Measurements from ENCODE around the gene SPOCK1.

The SPOCK1 gene

DNA sequence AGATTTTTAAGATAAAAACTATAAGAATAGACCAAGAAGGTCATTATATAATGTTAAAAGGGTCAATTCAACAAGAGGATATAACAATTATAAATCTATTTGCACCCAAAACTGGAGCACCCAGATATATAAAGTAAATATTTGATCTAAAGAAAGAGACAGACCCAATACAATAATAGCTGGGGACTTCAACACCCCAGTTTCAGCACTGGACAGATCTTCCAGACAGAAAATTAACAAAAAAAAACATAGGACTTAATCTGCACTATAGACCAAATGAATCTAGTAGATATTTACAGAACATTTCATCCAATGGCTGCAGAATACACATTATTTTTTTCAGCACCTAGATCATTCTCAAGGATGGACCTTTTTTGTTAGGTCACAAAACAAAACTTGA lies 331.9 kb downstream of the SPOCK1 start:
- DNase-seq (ENCODE audit: low read depth, low spot score), result no peak
- no peak overlapping the region for H3K4me3 ChIP-seq (ENCODE audit: low read length)

DNA sequence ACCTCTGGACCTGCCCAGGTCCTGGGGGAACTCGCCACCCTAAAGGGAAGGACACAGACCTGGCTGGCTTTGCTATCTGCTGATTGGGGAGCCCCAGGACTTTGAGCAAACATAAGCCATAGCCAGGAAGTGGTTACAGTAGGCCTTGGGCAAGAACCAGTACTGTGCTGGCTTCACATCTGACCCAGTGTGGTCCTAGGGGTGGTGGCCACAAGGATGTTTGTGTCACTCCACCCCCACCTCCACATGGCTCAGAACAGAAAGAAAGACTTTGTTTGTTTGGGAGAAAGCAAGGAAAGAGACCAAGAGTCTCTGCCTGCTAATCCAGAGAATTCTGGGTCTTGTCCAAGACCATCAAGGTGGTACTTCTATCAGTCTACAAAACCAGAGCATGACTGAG lies 334.2 kb downstream of the SPOCK1 start:
- no peak overlapping the region for H3K4me3 ChIP-seq (ENCODE audit: low read length)
- no peak for DNase-seq (ENCODE audit: low read depth, low spot score)

DNA sequence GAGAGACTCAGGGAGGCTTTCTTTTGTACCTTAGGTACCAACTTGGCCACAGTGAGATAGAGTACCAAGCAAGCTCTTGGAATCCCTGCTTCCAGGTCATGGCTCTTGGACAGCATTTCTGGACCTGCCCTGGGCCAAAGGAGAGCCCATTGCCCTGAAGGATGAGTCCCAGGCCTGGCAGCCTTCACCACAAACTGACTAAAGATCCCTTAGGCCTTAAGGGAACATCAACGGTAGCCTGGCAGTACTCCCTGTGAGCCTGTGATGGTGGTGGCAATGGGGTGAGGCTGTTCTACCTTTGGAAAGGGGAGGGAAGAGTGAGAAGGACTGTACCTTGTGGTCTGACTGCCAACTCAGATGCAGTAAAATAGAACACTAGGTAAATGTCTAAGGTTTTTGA lies 334.6 kb downstream of the SPOCK1 start:
- no peak for DNase-seq (ENCODE audit: low read depth, low spot score)
- H3K4me3 ChIP-seq (ENCODE audit: low read length), result no peak overlapping the region

DNA sequence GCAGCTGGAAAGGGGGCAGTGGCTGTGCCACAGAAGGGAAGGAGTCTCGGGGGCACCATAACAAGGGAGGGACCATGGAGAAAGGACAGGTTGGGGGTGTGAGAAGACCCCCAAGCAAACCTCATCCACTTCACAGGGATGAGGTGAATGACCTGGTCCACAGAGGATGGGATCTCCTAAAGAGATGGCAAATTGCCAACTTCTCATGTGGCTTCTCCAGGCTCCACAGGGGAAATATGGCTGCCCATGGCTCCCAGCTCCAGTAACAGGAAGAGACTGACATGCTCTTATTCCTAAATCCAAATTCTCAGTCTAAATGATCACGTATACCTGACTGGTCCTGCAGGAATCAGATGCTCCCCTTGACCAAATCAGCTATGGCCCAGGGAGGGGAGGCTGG lies 340.4 kb downstream of the SPOCK1 start:
- DNase-seq (ENCODE audit: low read depth, low spot score), result no peak
- no peak overlapping the region for H3K4me3 ChIP-seq (ENCODE audit: low read length)

DNA sequence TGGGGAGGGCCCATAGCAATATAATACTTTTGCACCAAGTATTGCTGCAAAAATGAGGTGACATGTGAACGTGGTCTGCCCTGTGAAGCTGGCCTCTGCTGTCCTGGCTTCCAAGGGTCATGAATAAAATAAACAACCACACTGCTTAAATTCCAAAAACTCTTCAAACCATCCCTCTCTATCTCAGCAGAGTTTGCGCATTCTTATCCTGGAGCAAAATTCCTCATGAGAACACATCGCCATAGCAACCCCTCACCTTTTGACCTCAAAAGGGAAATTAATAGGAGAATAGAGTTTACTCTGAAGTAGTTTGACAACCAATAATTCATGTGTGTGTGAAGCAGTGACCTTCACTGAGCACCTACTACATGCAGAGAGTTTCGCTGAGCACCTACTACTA lies 342.9 kb downstream of the SPOCK1 start:
- no peak for DNase-seq (ENCODE audit: low read depth, low spot score)
- no peak overlapping the region for H3K4me3 ChIP-seq (ENCODE audit: low read length)

DNA sequence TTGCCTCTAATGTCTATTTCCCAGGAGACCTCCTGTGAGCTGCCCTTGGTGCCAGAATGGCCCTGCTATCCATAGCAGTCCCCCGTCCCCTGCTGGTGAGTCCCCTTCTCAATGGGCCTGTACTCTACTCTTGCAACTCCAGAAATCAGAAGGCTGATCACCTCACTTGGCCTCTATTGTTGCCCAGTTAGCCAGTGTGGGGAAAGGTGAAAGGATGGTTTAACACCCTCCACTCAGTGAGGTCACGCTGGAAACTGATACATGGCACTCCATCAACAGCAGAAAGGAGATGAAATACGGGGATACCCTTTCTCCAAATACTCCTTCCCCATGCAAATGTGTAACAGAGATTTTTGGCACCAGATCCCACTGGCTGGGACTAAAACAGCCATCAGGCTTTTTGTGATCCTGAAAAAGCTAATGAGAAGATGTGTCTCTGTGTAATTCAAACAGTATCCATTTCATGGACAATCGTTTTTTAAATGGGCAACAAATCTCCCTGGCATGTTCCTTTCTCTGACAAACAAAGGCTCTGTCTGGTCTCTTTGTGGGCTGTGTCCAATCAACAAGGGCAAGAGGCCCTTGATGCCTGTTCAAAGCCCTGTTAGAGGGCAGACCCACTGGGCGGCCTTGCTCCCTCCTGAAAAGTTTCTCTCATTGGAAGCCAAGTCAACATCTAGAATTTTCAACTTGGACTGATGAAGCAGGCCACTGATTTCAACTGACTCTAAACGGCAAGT lies 343.7 kb downstream of the SPOCK1 start:
- no peak for DNase-seq (ENCODE audit: low read depth, low spot score)

DNA sequence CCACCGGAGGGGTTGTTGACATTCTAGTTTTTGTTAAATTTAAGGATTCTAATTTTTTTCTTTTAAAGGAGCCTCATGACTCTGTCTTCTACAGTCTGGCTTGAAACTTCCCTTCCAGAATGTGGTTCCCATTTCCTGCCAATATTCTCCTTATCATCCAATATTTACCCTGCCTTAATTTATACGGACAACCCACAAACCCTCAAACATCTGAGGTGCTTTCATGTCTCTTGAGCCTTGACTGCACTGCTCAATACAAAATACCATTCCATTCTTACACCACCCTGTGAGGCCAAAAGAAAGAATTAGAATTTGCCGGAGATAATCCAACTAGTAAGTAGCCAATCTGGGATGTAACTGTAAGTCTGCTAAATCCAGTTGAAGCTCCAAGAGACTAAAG lies 346.5 kb downstream of the SPOCK1 start:
- H3K4me3 ChIP-seq (ENCODE audit: low read length), result no peak overlapping the region
- DNase-seq (ENCODE audit: low read depth, low spot score), result no peak

More for the DNA sequence above, 343.7 kb downstream of the SPOCK1 start:
- no peak overlapping the region for H3K4me3 ChIP-seq (ENCODE audit: low read length)

DNA sequence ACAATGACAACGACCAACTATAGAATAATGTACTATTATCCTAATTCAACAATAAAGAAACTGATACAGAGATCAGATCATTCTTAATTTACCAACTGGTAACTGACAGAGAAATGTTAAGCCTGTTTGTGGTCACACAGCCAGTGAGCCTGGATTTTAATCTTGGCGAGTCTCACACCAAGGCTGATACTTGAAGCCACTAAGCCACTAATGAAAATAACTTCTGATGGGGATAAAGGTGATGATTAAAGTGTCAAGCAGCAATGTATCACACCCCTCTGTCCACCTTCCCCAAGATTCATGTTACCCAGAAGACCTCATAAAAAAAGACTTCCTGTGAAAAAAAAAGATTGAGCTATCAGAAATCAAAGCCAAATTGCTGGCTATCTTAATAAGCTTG lies 350.5 kb downstream of the SPOCK1 start:
- no peak for DNase-seq (ENCODE audit: low read depth, low spot score)
- H3K4me3 ChIP-seq (ENCODE audit: low read length), result no peak overlapping the region

DNA sequence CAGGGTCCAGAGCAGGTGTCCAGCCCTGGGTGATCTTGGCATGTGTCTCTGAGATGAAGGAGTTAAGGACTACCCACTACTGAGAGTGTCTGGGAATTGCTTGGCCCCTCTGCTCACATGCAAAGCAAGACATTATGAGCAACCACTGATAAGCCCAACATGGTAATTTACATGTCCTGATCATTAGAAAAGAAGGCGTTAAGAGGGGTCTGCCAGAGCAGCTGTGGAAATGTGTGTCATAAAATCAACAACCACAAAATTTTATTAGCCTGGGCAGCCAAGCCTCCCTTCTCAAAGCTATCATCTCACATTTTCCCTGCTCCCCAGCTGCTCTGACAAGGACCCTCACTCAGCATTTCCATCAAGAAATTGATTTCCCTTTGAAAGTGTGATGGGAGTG lies 351.0 kb downstream of the SPOCK1 start:
- no peak overlapping the region for H3K4me3 ChIP-seq (ENCODE audit: low read length)
- no peak for DNase-seq (ENCODE audit: low read depth, low spot score)

DNA sequence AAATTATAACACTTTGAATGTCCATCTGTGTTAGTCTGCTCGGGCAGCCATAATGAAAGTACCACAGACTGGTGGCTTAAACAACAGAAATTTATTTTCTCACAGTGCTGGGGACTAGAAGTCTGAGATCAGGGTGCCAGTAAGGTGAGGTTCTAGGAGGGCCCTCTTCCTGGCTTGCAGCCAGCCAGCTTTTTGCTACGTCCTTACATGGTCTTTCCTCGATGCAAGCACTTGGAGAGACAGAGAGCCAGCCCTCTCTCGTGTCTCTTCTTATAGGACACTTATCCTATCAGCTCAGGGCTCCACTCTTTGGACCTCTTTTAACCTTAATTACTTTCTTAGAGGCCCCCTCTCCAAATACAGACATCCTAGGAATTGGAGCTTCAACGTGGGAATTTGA lies 351.8 kb downstream of the SPOCK1 start:
- H3K4me3 ChIP-seq (ENCODE audit: low read length), result no peak overlapping the region
- no peak for DNase-seq (ENCODE audit: low read depth, low spot score)

DNA sequence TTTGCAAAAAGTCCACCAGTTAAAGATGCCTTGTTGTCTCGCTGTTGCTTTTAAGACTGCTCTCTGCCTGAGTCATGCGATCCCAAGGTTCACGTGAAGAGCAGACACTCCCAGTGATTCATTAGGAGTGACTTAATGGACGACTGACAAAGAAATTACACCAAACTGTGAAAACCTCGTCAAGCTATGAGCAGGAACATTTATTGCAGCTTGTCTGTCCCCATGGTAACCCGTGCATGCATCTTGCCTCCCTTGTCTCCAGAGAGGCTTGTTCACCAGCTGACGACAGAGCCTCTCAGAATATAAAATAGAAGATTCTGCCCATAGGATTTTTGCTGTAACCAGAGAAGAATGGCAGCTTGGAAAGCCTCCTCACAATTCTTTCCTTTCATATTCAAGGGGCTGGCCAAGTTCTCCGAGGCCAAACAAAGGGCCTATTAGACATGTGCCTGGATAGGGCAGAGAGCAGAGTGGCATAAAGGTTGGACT lies 352.7 kb downstream of the SPOCK1 start:
- DNase-seq (ENCODE audit: low read depth, low spot score), result no peak
- no peak overlapping the region for H3K4me3 ChIP-seq (ENCODE audit: low read length)

DNA sequence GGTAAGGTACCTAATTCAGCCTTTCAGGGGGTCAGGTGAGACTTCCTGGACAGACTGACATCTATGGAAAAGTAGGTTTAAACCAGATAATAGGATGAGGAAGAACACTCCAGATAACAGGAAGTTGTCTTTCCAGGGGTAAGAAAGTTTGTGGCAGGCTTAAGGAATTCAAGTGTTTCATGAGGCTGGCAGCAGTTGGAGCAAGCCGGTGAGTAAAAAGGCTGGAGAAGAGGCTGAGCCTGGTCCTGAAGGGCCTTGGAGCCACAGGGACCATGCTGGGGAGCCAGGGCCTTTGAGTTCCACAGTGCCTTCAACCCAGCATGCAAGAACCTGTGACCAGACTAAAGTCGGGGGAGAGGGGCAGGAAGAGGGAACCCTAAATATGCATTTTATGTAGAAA lies 353.4 kb downstream of the SPOCK1 start:
- DNase-seq (ENCODE audit: low read depth, low spot score), result no peak

DNA sequence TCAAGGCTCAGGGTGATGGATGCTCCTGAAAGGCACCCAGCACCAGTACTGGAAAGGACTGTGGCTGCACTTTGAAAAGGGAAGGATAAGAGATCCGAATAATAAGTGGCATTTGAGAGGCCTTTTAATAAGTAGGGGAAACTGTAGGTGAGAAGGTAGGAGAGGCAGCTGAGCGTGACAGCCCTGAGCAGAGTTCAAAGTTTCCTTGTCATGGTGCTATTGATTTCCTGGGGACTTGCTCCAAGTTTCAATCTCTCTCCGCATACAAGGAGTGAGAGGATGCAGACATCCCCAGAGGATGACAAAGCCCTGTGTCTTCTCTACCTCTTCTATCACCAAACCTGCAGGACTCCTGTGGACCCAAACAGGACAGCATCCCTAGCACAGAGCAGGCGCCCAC lies 354.5 kb downstream of the SPOCK1 start:
- H3K4me3 ChIP-seq (ENCODE audit: low read length), result no peak overlapping the region
- no peak for DNase-seq (ENCODE audit: low read depth, low spot score)

More for the DNA sequence above, 353.4 kb downstream of the SPOCK1 start:
- H3K4me3 ChIP-seq (ENCODE audit: low read length), result no peak overlapping the region

DNA sequence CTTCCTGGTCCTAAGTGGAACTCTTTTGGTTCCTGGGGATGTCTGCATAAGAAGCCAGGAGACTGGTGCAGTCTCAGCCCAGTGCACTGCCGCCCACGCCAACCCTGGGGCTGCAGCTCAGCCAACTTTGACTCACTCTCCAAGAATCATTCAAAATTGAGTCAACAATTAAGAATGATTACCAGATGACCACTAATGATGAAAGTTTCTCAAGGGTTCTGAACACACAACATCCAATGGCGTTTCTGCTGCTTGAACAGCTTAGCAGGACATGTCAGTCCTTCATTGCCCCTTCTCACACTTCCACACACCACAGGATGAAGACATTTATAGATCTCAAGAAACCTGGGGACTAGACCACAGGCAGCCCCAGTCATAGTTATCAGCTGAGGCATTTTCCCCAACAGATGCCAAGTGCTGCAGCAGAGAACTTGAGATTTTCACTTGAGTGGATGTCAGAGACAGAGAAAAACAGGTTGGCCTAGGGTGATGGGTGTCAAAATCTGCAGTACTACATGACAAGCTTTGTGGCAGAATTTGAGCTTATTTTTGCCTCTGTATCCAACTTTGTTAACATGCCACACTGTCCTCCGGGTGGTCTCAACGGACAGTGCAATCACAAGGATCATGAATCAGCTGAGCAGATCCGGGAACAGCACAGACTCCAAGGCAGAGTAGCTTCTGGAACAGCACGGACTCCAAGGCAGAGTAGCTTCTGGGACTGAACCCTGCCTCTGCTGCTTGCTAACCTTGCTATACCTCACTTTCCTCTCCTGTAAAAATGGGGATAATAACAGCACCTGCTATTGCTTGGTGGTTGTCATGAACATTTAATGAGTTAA lies 356.1 kb downstream of the SPOCK1 start:
- no peak for DNase-seq (ENCODE audit: low read depth, low spot score)
- no peak overlapping the region for H3K4me3 ChIP-seq (ENCODE audit: low read length)

DNA sequence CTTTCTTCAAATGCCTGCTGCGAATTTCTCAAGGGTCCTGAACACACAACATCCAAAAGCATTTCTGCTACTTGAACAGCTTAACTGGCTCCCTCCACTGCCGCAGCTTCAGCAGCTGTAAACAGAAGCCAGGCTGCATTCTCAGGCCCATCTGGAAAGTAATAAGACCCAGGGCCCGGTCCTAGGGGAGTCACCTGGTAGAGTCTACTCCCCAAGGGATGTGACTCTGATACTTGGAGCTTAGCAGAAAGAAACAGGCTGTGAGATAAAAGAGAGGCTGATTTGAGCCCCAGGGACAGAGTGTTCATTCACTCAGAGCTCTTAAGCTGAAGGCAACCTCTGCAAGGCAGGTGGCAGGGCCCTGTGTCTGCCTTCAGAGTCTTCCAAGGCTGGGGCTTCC lies 356.8 kb downstream of the SPOCK1 start:
- no peak overlapping the region for H3K4me3 ChIP-seq (ENCODE audit: low read length)
- no peak for DNase-seq (ENCODE audit: low read depth, low spot score)

DNA sequence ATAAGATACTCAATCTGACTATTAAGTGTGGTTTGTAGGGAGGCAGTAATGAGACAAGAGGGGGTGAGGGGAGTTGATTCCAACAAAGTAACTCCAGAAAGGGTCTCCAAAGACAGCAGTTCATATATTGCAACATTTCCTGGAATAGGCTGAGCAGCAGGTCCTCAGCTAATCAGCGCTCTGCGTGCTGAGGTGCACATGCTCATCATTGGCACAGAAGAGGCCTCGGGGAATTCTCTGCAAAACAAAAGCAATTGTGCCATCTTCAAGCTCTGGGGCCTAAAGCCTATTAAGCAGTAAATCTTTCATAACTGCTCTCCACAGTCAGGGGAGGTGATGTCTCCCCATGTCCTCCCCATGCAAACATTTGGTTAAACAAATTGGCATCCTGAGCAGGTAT lies 357.3 kb downstream of the SPOCK1 start:
- DNase-seq (ENCODE audit: low read depth, low spot score), result no peak
- no peak overlapping the region for H3K4me3 ChIP-seq (ENCODE audit: low read length)

DNA sequence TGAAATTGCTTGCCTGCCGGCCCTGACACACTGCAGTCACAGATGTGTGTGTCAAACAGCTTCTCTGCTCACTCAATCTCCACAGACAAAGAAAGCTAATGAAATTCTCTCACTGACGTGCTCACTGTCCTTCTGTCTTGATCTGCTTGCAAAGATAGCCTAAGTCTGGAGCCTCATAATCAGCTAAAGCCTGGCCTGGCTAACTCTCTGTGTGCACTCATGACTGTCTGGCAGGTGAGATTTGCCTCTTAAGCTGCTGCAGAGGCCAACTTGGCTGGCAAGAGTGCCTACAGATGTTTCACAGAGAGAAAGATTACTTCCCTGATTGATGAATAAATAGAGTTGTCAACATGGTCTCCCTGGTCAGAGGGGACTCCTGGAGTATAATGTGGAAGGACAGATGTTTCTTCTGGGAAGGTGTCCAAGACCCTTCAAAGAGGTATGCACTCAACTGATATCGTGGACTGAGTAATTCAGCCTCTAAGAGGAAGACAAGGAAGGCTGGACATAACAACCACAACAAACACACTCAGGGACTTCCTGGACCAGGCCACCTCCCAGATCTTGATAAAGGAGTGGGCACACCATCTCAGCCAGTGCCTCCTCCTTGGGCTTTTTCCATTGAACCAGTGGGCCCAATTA lies 362.0 kb downstream of the SPOCK1 start:
- no peak for DNase-seq (ENCODE audit: low read depth, low spot score)
- H3K4me3 ChIP-seq (ENCODE audit: low read length), result no peak overlapping the region

DNA sequence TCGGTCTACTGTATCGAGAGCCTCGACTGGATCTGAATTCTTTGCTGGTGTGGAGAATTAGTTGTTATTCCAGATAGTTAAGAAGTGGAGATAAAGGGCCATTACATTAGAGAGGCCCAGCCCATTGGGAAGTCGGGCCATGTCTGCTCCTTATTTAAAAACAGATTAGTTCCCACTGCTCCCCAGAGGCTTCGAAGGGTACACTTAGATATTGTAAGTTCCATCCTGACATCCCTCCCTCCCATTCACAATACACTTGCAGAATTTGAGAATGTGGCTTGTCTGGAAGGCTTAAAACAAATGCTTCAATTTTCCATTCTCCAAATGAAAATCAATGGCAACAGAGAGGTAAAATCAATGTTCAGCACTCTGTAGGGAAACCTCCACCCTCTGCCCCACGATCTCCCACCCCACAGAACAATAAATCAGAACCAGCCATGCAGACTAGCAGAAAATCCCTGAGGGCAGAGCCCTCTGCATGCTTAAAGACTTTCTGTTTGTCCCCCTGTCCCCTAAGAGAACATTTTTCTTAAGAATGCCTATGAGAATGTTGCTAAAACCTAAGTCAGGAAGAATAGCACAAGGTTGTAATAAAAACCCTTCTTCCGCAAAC lies 364.1 kb downstream of the SPOCK1 start:
- no peak overlapping the region for H3K4me3 ChIP-seq (ENCODE audit: low read length)
- DNase-seq (ENCODE audit: low read depth, low spot score), result no peak

DNA sequence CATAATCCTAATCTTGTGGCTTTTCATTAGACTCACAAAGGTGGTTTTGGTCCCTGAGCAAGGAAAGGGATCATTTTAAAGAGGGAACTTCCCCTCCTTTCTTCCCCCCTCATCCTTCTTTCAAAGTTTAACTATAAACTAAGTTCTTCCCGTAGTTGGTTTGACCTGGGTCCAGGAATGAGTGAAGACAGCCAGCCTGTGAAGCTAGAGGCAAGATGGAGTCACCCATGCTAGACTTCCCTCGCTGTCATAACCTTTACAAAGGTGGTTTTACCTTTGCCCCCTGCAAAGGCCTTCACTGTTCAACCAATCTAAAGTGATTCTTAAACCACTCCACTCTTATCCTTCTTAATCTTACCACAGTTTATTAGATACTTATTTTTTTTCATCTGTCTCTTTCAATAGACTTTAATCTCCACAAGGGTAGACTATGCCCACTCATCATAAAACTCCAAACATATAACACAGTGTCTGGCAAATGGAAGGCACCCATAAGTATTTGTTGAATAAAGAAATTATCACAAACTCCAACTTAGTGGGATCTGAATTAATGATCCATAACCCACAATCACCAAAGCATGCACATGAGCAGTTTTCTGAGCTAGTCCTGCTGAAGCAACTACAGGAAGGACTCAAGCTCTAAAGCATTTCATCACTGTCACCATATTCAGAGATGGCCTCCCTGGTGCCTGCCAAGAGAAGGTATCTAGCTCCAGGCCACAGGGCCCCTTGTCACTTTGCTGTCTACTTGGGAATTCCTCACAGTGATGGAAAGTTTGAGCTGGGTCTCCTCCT lies 369.0 kb downstream of the SPOCK1 start:
- no peak for DNase-seq (ENCODE audit: low read depth, low spot score)
- no peak overlapping the region for H3K4me3 ChIP-seq (ENCODE audit: low read length)
